CD14-positive monocyte (primary cell): Measurements from ENCODE around the gene TEX261. TPM values are rescaled to one million over a fixed set of nuclear protein-coding genes. Genes with fewer than 3 reads are reported as not detected.
A peak's percentile ranks its signal among the peaks of the same experiment; 100 is the strongest.

Experiments
- DNase-seq, 3 donors: peaks; one replicate each; pipeline ENCODE4 v3.0.0-alpha.2; 2011 to 2022
- H2AFZ ChIP-seq: 2 replicates; pipeline ENCODE4 v1.6.0; 2012; ENCODE audit warnings: mild to moderate bottlenecking, low read depth, low read length, inconsistent platforms; ENCODE audit not compliant: insufficient read depth, poor library complexity, severe bottlenecking
- H3K27ac ChIP-seq, 2 donors: 1 replicate in 1 of 2; 2 replicates in 1 of 2; pipeline ENCODE4 v1.5.1; 2012 to 2013; ENCODE audit warnings: low read length in 2 of 2, control low read depth in 1 of 2, inconsistent platforms in 1 of 2, low read depth in 1 of 2, mild to moderate bottlenecking in 1 of 2
- H3K27me3 ChIP-seq, 2 donors: one replicate each; pipeline versions ENCODE4 v1.6.0 to v1.6.1; 2011 to 2013; ENCODE audit warnings: low read length in 2 of 2; ENCODE audit not compliant: control insufficient read depth in 2 of 2, insufficient read depth in 2 of 2
- H3K36me3 ChIP-seq, 2 donors: replicated peaks in 1 of 2; 1 replicate in 1 of 2; 2 replicates in 1 of 2; pipeline versions ENCODE4 v1.5.1 to v1.6.1; 2012 to 2013; ENCODE audit warnings: low read length in 2 of 2, control low read depth in 1 of 2, inconsistent platforms in 1 of 2, mild to moderate bottlenecking in 1 of 2; ENCODE audit not compliant: insufficient read depth in 2 of 2, control insufficient read depth in 1 of 2
- H3K4me1 ChIP-seq, 2 donors: 1 replicate in 1 of 2; 2 replicates in 1 of 2; pipeline versions ENCODE4 v1.5.1 to v1.6.1; 2012 to 2013; ENCODE audit warnings: low read length in 2 of 2, control low read depth in 1 of 2, inconsistent platforms in 1 of 2, mild to moderate bottlenecking in 1 of 2, moderate library complexity in 1 of 2; ENCODE audit not compliant: insufficient read depth in 2 of 2, control insufficient read depth in 1 of 2
- H3K4me2 ChIP-seq: replicated peaks from 2 replicates; pipeline ENCODE3; 2012; ENCODE audit warnings: low read length, moderate library complexity, mild to moderate bottlenecking; ENCODE audit not compliant: poor library complexity, severe bottlenecking; ENCODE audit errors: extremely low read depth
- H3K4me3 ChIP-seq, 3 experiments: fragments of 200-600 bp in 1 of 3; sonication (generic) in 1 of 3; replicated peaks in 1 of 3; 1 replicate in 2 of 3; 2 replicates in 1 of 3; pipeline ENCODE4 v1.5.1; 2011 to 2013; ENCODE audit warnings: low read length in 3 of 3, mild to moderate bottlenecking in 3 of 3, control low read depth in 2 of 3, low read depth in 2 of 3, inconsistent platforms in 1 of 3, moderate library complexity in 1 of 3
- H3K79me2 ChIP-seq: 2 replicates; pipeline ENCODE4 v1.6.0; 2012; ENCODE audit warnings: mild to moderate bottlenecking, control low read depth, inconsistent platforms, low read length, moderate library complexity; ENCODE audit not compliant: insufficient read depth
- H3K9ac ChIP-seq: 2 replicates; pipeline ENCODE4 v1.6.0; 2017; ENCODE audit warnings: low read length, mild to moderate bottlenecking; ENCODE audit not compliant: insufficient read depth, poor library complexity, severe bottlenecking
- H3K9me3 ChIP-seq, 2 donors: replicated peaks in 1 of 2; 1 replicate in 1 of 2; 2 replicates in 1 of 2; pipeline versions ENCODE4 v1.5.1 to v1.6.1; 2012 to 2013; ENCODE audit warnings: low read length in 2 of 2, control low read depth in 1 of 2; ENCODE audit not compliant: control insufficient read depth in 1 of 2, insufficient read depth in 1 of 2
- H4K20me1 ChIP-seq: 2 replicates; pipeline ENCODE4 v1.6.0; 2012; ENCODE audit warnings: mild to moderate bottlenecking, low read length, control low read depth, moderate library complexity; ENCODE audit not compliant: insufficient read depth
- H3K27ac Mint-ChIP-seq, 7 donors: one replicate each; pipeline ENCODE4 v1.8.0; 2020; ENCODE audit warnings: mild to moderate bottlenecking in 7 of 7, mixed read lengths in 7 of 7, moderate library complexity in 6 of 7, inconsistent platforms in 2 of 7
- H3K27me3 Mint-ChIP-seq, 3 donors: one replicate each; pipeline ENCODE4 v1.8.0; 2021 to 2022; ENCODE audit warnings: low read depth in 3 of 3, mild to moderate bottlenecking in 3 of 3, mixed read lengths in 3 of 3, moderate library complexity in 3 of 3, inconsistent platforms in 1 of 3
- H3K36me3 Mint-ChIP-seq, 2 donors: one replicate each; pipeline ENCODE4 v1.8.0; 2020; ENCODE audit warnings: mixed read lengths in 2 of 2, inconsistent platforms in 1 of 2, mild to moderate bottlenecking in 1 of 2
- H3K4me1 Mint-ChIP-seq: one replicate; pipeline ENCODE4 v1.8.0; 2020; ENCODE audit warnings: mild to moderate bottlenecking, mixed read lengths
- H3K4me3 Mint-ChIP-seq, 2 donors: one replicate each; pipeline ENCODE4 v1.8.0; 2020; ENCODE audit warnings: mild to moderate bottlenecking in 2 of 2, mixed read lengths in 2 of 2, moderate library complexity in 1 of 2
- H3K9me3 Mint-ChIP-seq, 7 donors: one replicate each; pipeline ENCODE4 v1.8.0; 2020 to 2022; ENCODE audit warnings: mixed read lengths in 7 of 7, mild to moderate bottlenecking in 6 of 7, moderate library complexity in 6 of 7, inconsistent platforms in 2 of 7
- WGBS: methylation state at CpG from one replicate; pipeline ENCODE4 v1.1.5; 2013; ENCODE audit warnings: missing lambda C conversion rate; ENCODE audit not compliant: insufficient coverage; 5-methylcytosine and 5-hydroxymethylcytosine counted together
- intact Hi-C, 2 donors: fragments of 100-400 bp; cut with micrococcal nuclease; formaldehyde crosslinking; loops; one replicate each; pipeline versions ENCODE4 v1.15.0 to v1.15.1; 2023
- polyA plus RNA-seq, 3 donors: library from polyadenylated mRNA; depleted of rRNA in 1 of 3; unstranded in 2 of 3; stranded (reverse) in 1 of 3; fragments of 300-500 nt in 2 of 3; fragments of >200 nt in 1 of 3; fragmentation: Illumina TruSeq in 2 of 3; gene quantifications; 1 replicate in 2 of 3; 2 replicates in 1 of 3; pipeline ENCODE4 v1.2.3, GENCODE V29; 2012 to 2021
- TF ChIP-seq, protein P1 (sequence below): fragments of 200-600 bp; IDR thresholded peaks from one replicate; pipeline ENCODE4 v1.8.0; 2022; ENCODE audit warnings: antibody characterized with exemption, mild to moderate bottlenecking

Gene TEX261
- polyA plus RNA-seq, 3 donors, result 20.1 to 32.2 (median 30.6) TPM

DNA sequence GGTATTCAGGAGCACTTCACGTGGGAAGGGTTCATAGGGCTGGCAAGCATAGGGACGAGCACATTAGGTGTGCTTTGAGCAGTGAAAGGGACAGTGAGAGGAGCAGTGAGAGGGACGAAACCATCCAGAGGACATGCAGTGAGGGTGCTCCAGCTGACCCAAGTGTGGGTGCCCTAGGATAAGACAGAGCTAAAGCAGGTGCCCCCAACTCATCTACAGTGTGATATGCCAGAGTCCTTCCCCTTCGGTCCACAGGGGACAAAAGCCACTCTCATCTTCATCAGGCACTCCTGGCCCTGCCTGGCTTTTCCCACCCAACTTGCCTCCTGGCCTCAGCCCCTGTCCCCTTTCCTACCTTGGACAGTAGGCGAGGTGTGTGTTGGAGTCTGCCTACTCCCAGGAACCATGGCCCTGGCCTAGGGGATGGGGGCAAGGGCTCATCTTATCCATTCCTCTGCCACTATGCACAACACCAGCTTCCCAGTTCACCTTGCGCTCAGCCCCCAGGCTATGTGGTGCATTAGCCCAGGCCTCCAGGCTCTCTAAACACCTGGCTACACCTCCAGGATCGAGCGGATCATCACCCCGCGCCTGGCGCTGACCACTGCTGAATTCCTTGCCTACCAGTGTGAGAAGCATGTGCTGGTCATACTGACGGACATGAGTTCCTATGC lies 32.3 kb downstream of the TEX261 start:
- H3K27me3 Mint-ChIP-seq, result peaks cover 24 to 47% (median 42%) of the 10 kb centered on the region in 3 donors
- Histone ChIP-seq H3K79me2 (no peaks in the 10 kb centered on the region), H4K20me1 (no peaks in the 10 kb centered on the region), H3K36me3 (no peaks in the 10 kb centered on the region), H3K27me3 (peaks cover 4 to 30% of the 10 kb centered on the region in 2 donors), H3K9ac (no peak overlapping the region), H2AFZ (no peak overlapping the region), H3K4me2 (no peak overlapping the region), H3K4me3 (no peak overlapping the region), H3K9me3 (no peaks in the 10 kb centered on the region), H3K4me1 (peaks cover 9 to 10% of the 10 kb centered on the region in 2 donors), H3K27ac (no peak overlapping the region)
- H3K9me3 Mint-ChIP-seq, result peaks cover 0 to 4% (median 1%) of the 10 kb centered on the region in 7 donors
- intact Hi-C loops, result no loop called here
- H3K4me1 Mint-ChIP-seq, result peaks cover 11% of the 10 kb centered on the region
- TF ChIP-seq, protein P1, sequence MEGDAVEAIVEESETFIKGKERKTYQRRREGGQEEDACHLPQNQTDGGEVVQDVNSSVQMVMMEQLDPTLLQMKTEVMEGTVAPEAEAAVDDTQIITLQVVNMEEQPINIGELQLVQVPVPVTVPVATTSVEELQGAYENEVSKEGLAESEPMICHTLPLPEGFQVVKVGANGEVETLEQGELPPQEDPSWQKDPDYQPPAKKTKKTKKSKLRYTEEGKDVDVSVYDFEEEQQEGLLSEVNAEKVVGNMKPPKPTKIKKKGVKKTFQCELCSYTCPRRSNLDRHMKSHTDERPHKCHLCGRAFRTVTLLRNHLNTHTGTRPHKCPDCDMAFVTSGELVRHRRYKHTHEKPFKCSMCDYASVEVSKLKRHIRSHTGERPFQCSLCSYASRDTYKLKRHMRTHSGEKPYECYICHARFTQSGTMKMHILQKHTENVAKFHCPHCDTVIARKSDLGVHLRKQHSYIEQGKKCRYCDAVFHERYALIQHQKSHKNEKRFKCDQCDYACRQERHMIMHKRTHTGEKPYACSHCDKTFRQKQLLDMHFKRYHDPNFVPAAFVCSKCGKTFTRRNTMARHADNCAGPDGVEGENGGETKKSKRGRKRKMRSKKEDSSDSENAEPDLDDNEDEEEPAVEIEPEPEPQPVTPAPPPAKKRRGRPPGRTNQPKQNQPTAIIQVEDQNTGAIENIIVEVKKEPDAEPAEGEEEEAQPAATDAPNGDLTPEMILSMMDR, result no peak
- 92% methylated on average over 8 of the region's 12 CpGs for WGBS
- peaks cover 0 to 2% of the 10 kb centered on the region in 2 donors for H3K36me3 Mint-ChIP-seq
- no peak overlapping the region for H3K27ac Mint-ChIP-seq
- DNase-seq, result peak in 1 of 3 donors; percentile 3
- no peak overlapping the region for H3K4me3 Mint-ChIP-seq

DNA sequence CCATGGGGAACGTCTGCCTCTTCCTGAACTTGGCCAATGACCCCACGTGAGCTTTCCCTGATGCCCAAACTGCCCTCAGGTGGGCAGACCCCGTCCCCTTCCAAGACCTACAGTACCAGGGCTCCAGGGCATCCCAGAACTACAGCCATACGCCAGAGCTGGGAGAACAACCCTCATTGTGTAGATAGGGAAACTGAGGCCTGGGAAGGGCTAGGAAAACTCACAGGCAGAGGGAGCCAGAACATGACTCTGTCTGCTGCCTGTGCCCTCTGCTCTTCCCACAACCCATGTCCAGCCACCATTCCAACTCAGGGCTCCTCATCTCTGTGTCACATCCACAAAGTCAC lies 33.1 kb downstream of the TEX261 start:
- H2AFZ ChIP-seq, result no peak overlapping the region
- H3K27ac Mint-ChIP-seq, result no peak overlapping the region
- no peak for DNase-seq

More for the DNA sequence above, 33.1 kb downstream of the TEX261 start:
- WGBS, result 100% methylated on average over 2 of the region's 4 CpGs
- Histone ChIP-seq H3K79me2 (no peaks in the 10 kb centered on the region), H3K9ac (no peak overlapping the region), H3K4me1 (peaks cover 9 to 10% of the 10 kb centered on the region in 2 donors), H3K27ac (no peak overlapping the region), H3K4me3 (no peak overlapping the region), H4K20me1 (no peaks in the 10 kb centered on the region), H3K9me3 (no peaks in the 10 kb centered on the region), H3K27me3 (peaks cover 4 to 24% of the 10 kb centered on the region in 2 donors), H3K36me3 (no peaks in the 10 kb centered on the region), H3K4me2 (no peak overlapping the region)
- H3K9me3 Mint-ChIP-seq, result peaks cover 0 to 4% (median 1%) of the 10 kb centered on the region in 7 donors
- H3K27me3 Mint-ChIP-seq, result peaks cover 26 to 43% (median 39%) of the 10 kb centered on the region in 3 donors
- TF ChIP-seq, protein P1, result no peak
- peaks cover 0 to 2% of the 10 kb centered on the region in 2 donors for H3K36me3 Mint-ChIP-seq
- H3K4me1 Mint-ChIP-seq, result peaks cover 11% of the 10 kb centered on the region
- intact Hi-C loops, result no loop called here
- H3K4me3 Mint-ChIP-seq, result no peak overlapping the region
